Neural progenitor cell (in vitro differentiated cells): Measurements from ENCODE around the gene NTN3. TPM values are rescaled to one million over a fixed set of nuclear protein-coding genes. Genes with fewer than 3 reads are reported as not detected.

Source experiments
- DNase-seq: peaks from one replicate; pipeline ENCODE4 v3.0.0-alpha.2; 2016; ENCODE audit warnings: low spot score
- H2AFZ ChIP-seq: fragments of 200-600 bp; sonication (generic); replicated peaks from 2 replicates; pipeline ENCODE4 v1.6.1; 2016; ENCODE audit warnings: antibody characterized with exemption
- H3F3A ChIP-seq: fragments of 200-600 bp; sonication (generic); 2 replicates; pipeline ENCODE4 v1.6.1; 2016; ENCODE audit warnings: antibody characterized with exemption, low read depth
- H3K27ac ChIP-seq: fragments of 200-600 bp; sonication (generic); 2 replicates; pipeline ENCODE4 v1.5.1; 2016; ENCODE audit warnings: mild to moderate bottlenecking
- H3K27me3 ChIP-seq: fragments of 200-600 bp; sonication (generic); 2 replicates; pipeline ENCODE4 v1.6.1; 2016; ENCODE audit warnings: mild to moderate bottlenecking, moderate library complexity
- H3K36me3 ChIP-seq: fragments of 200-600 bp; sonication (generic); 2 replicates; pipeline ENCODE4 v1.5.1; 2016
- H3K4me1 ChIP-seq: fragments of 200-600 bp; sonication (generic); 2 replicates; pipeline ENCODE4 v1.6.1; 2016; ENCODE audit warnings: mixed run types
- H3K4me2 ChIP-seq: fragments of 200-600 bp; sonication (generic); 2 replicates; pipeline ENCODE4 v1.6.1; 2016
- H3K4me3 ChIP-seq: fragments of 200-600 bp; sonication (generic); 2 replicates; pipeline ENCODE4 v1.5.1; 2016
- H3K79me2 ChIP-seq: fragments of 200-600 bp; sonication (generic); 2 replicates; pipeline ENCODE4 v1.6.1; 2016; ENCODE audit warnings: low read depth
- H3K9ac ChIP-seq: fragments of 200-600 bp; sonication (generic); 2 replicates; pipeline ENCODE4 v1.6.1; 2016
- H3K9me3 ChIP-seq: fragments of 200-600 bp; sonication (generic); 2 replicates; pipeline ENCODE4 v1.5.1; 2016; ENCODE audit warnings: low read depth
- H4K20me1 ChIP-seq: fragments of 200-600 bp; sonication (generic); 2 replicates; pipeline ENCODE4 v1.6.1; 2016; ENCODE audit warnings: low read depth
- H3K27ac Mint-ChIP-seq: 3 replicates; pipeline ENCODE4 v1.8.0; 2021; ENCODE audit warnings: mixed read lengths
- H3K27me3 Mint-ChIP-seq: 2 replicates; pipeline ENCODE4 v1.8.0; 2022; ENCODE audit warnings: low read depth, mild to moderate bottlenecking, inconsistent platforms, moderate library complexity, mixed read lengths; ENCODE audit not compliant: insufficient read depth
- H3K36me3 Mint-ChIP-seq: 3 replicates; pipeline ENCODE4 v1.8.0; 2021; ENCODE audit warnings: mixed read lengths
- H3K4me1 Mint-ChIP-seq: 3 replicates; pipeline ENCODE4 v1.8.0; 2021; ENCODE audit warnings: mixed read lengths
- H3K4me3 Mint-ChIP-seq: 3 replicates; pipeline ENCODE4 v1.8.0; 2021; ENCODE audit warnings: mild to moderate bottlenecking, moderate library complexity, mixed read lengths
- H3K9me3 Mint-ChIP-seq: 3 replicates; pipeline ENCODE4 v1.8.0; 2020; ENCODE audit warnings: mixed read lengths
- EZH2 ChIP-seq: fragments of 200-600 bp; sonication (generic); IDR thresholded peaks from 2 replicates; pipeline ENCODE4 v1.6.1; 2017; ENCODE audit warnings: antibody characterized with exemption, mild to moderate bottlenecking, moderate library complexity
- EZH2phosphoT487 ChIP-seq: fragments of 200-600 bp; sonication (generic); IDR thresholded peaks from 2 replicates; pipeline ENCODE4 v1.6.1; 2017; ENCODE audit warnings: antibody characterized with exemption
- total RNA-seq: library from RNA; depleted of rRNA; stranded (reverse); fragments of >200 nt; gene quantifications from 2 replicates; pipeline ENCODE4 v1.2.3, GENCODE V29; 2015; ENCODE audit warnings: low replicate concordance
- TF ChIP-seq, protein P1 (sequence below): fragments of 200-600 bp; sonication (generic); IDR thresholded peaks from 2 replicates; pipeline ENCODE4 v1.5.1; 2017; ENCODE audit warnings: antibody characterized with exemption, mild to moderate bottlenecking

NTN3 gene
- total RNA-seq, result 1.7 and 3.6 TPM in 2 replicates

GRCh38 chr16:2471016-2471652, at the start of gene NTN3:
NTN3 (plus strand) TSS chr16:2471297; CDS start chr16:2471702, 405 bp downstream.
- TF ChIP-seq EZH2phosphoT487, result no peak
- TF ChIP-seq, protein P1, sequence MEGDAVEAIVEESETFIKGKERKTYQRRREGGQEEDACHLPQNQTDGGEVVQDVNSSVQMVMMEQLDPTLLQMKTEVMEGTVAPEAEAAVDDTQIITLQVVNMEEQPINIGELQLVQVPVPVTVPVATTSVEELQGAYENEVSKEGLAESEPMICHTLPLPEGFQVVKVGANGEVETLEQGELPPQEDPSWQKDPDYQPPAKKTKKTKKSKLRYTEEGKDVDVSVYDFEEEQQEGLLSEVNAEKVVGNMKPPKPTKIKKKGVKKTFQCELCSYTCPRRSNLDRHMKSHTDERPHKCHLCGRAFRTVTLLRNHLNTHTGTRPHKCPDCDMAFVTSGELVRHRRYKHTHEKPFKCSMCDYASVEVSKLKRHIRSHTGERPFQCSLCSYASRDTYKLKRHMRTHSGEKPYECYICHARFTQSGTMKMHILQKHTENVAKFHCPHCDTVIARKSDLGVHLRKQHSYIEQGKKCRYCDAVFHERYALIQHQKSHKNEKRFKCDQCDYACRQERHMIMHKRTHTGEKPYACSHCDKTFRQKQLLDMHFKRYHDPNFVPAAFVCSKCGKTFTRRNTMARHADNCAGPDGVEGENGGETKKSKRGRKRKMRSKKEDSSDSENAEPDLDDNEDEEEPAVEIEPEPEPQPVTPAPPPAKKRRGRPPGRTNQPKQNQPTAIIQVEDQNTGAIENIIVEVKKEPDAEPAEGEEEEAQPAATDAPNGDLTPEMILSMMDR, result no peak
- TF ChIP-seq EZH2, result no peak
- H3F3A ChIP-seq, result peaks cover 62% of the 10 kb centered on the region
- peaks cover 49% of the 10 kb centered on the region for H3K27me3 ChIP-seq
- no peak within 1 kb of the TSS for H3K27ac ChIP-seq
- peak; percentile 88 for DNase-seq
- no peaks in the 10 kb centered on the region for H3K36me3 ChIP-seq
- peaks cover 46% of the 10 kb centered on the region for H3K4me1 ChIP-seq
- H3K27me3 Mint-ChIP-seq, result peaks cover 16% of the 10 kb centered on the region
- H3K27ac Mint-ChIP-seq, result no peak within 1 kb of the TSS
- H3K79me2 ChIP-seq, result peaks cover under 1% of the 10 kb centered on the region
- no peaks in the 10 kb centered on the region for H3K9me3 ChIP-seq
- peak within 1 kb of the TSS; percentile 48 for H3K4me3 Mint-ChIP-seq
- peak within 1 kb of the TSS; percentile 48 for H3K4me3 ChIP-seq
- H3K36me3 Mint-ChIP-seq, result no peaks in the 10 kb centered on the region
- H3K9me3 Mint-ChIP-seq, result no peaks in the 10 kb centered on the region
- peaks cover 28% of the 10 kb centered on the region for H4K20me1 ChIP-seq
- no peak within 1 kb of the TSS for H3K9ac ChIP-seq
- H3K4me1 Mint-ChIP-seq, result peaks cover 24% of the 10 kb centered on the region
- H3K4me2 ChIP-seq, result peak within 1 kb of the TSS; percentile 89
- H2AFZ ChIP-seq, result no peak within 1 kb of the TSS

- no peak overlapping the region for H3K4me2 ChIP-seq
- no peak overlapping the region for H3K4me3 Mint-ChIP-seq
- peaks cover 4% of the 10 kb centered on the region for H3K27me3 Mint-ChIP-seq
Observed at GRCh38 chr16:2422123-2422867, 48.8 kb upstream of the NTN3 start.

DNA sequence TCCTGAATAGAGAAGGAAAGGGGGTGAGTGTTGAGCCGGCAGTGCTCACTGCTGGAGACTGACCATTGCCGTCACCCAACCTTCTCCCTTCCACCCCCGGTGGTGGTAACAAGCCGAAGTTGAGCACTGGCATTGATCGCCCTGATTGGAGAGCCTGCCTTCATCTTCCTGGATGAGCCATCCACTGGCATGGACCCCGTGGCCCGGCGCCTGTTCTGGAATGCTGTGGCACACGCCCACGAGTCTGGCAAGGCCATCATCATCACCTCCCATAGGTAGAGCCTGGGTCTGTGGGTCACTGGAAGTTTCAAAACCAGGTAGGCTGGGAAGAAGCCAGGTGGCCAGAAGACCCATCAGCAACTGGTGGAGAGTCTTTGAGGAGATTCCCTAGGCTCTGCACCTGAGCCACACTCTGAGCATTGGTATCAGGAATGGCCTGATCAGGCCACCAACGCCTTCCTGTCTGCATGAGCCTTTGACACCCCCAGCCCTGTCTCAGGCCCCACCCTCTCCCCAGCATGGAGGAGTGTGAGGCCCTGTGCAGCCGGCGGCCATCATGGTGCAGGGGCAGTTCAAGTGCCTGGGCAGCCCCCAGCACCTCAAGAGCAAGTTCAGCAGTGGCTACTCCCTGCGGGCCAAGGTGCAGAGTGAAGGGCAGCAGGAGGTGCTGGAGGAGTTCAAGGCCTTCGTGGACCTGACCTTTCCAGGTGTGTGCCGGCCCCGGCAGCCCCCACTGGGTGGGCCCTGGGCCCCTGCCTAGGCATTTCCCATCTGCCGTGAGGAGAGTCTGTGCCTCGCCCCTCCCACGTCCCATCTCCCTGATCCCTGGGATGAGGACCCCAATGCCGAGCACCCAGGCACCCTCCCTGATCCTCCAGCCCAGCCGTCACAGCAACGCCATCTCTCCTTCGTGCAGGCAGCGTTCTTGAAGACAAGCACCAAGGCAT, 46.8 kb upstream of the NTN3 start:
- Histone ChIP-seq H2AFZ (no peak overlapping the region), H3K4me2 (no peak overlapping the region), H3K9ac (no peak overlapping the region), H3F3A (peaks cover 10% of the 10 kb centered on the region), H3K27me3 (peaks cover 7% of the 10 kb centered on the region), H4K20me1 (no peaks in the 10 kb centered on the region), H3K36me3 (no peaks in the 10 kb centered on the region), H3K9me3 (no peaks in the 10 kb centered on the region), H3K79me2 (no peaks in the 10 kb centered on the region), H3K27ac (no peak overlapping the region), H3K4me1 (peaks cover 7% of the 10 kb centered on the region), H3K4me3 (no peak overlapping the region)
- no peaks in the 10 kb centered on the region for H3K36me3 Mint-ChIP-seq
- peaks cover 21% of the 10 kb centered on the region for H3K4me1 Mint-ChIP-seq
- no peak for DNase-seq
- TF ChIP-seq EZH2phosphoT487 (no peak), EZH2 (no peak)
- TF ChIP-seq, protein P1, result no peak
- H3K9me3 Mint-ChIP-seq, result no peaks in the 10 kb centered on the region
- no peak overlapping the region for H3K4me3 Mint-ChIP-seq
- peaks cover 15% of the 10 kb centered on the region for H3K27me3 Mint-ChIP-seq
- no peak overlapping the region for H3K27ac Mint-ChIP-seq

More at GRCh38 chr16:2422123-2422867, 48.8 kb upstream of the NTN3 start:
- H3K4me1 Mint-ChIP-seq, result peaks cover 10% of the 10 kb centered on the region
- Histone ChIP-seq H3K79me2 (no peaks in the 10 kb centered on the region), H4K20me1 (no peaks in the 10 kb centered on the region), H3K9ac (no peak overlapping the region), H3F3A (no peaks in the 10 kb centered on the region), H3K4me3 (no peak overlapping the region), H2AFZ (no peak overlapping the region), H3K4me1 (no peaks in the 10 kb centered on the region), H3K36me3 (no peaks in the 10 kb centered on the region), H3K9me3 (no peaks in the 10 kb centered on the region), H3K27me3 (no peaks in the 10 kb centered on the region), H3K27ac (no peak overlapping the region)
- no peaks in the 10 kb centered on the region for H3K9me3 Mint-ChIP-seq
- no peaks in the 10 kb centered on the region for H3K36me3 Mint-ChIP-seq
- DNase-seq, result no peak
- TF ChIP-seq EZH2 (no peak), EZH2phosphoT487 (no peak)
- TF ChIP-seq, protein P1, result no peak
- H3K27ac Mint-ChIP-seq, result peak overlapping the region; percentile 63
